ENCODE results near the gene ITPKA.

GRCh38 chr15:41482110-41482877 is 11.4 kb upstream of the ITPKA start:
- TF ChIP-seq CTCF (IDR thresholded peaks at IDR 0.05): no peak
- no peak for TF ChIP-seq POLR2A (IDR thresholded peaks at IDR 0.05)
